ENCODE data around the gene BTBD8.
"Not testable (repeated sequence)": the region's sequence is repeated elsewhere in the genome, so short reads cannot be mapped to it uniquely, and the experiment has no call there.

Gene BTBD8

GRCh38 chr1:92080128-92080985, at the start of gene BTBD8:
TSS of gene BTBD8 (plus strand) at chr1:92080345. CDS start at chr1:92080572, 227 bp downstream.
- peak; percentile 69 for DNase-seq (ENCODE audit: low read depth)

- DNase-seq (ENCODE audit: low read depth) = no peak
Observed at GRCh38 chr1:92030656-92031107, 49.5 kb upstream of the BTBD8 start.

GRCh38 chr1:92031281-92032110, 48.6 kb upstream of the BTBD8 start:
- no peak for DNase-seq (ENCODE audit: low read depth)

GRCh38 chr1:92037400-92037799, 42.7 kb upstream of the BTBD8 start:
- DNase-seq (ENCODE audit: low read depth) = no peak

- DNase-seq (ENCODE audit: low read depth) = no peak
Observed at GRCh38 chr1:92038695-92039346, 41.3 kb upstream of the BTBD8 start.

- no peak for DNase-seq (ENCODE audit: low read depth)
Observed at GRCh38 chr1:92040971-92041370, 39.2 kb upstream of the BTBD8 start.

- DNase-seq (ENCODE audit: low read depth) = no peak
Observed at GRCh38 chr1:92043621-92044020, 36.5 kb upstream of the BTBD8 start.

- no peak for DNase-seq (ENCODE audit: low read depth)
Observed at GRCh38 chr1:92045766-92046495, 34.2 kb upstream of the BTBD8 start.

GRCh38 chr1:92051948-92052347, 28.2 kb upstream of the BTBD8 start:
- DNase-seq (ENCODE audit: low read depth) = no peak

- DNase-seq (ENCODE audit: low read depth) = no peak
Observed at GRCh38 chr1:92065042-92065441, 15.1 kb upstream of the BTBD8 start.

GRCh38 chr1:92066321-92066720, 13.8 kb upstream of the BTBD8 start:
- no peak for DNase-seq (ENCODE audit: low read depth)

GRCh38 chr1:92070892-92071291, 9.3 kb upstream of the BTBD8 start:
- DNase-seq (ENCODE audit: low read depth) = no peak

GRCh38 chr1:92074446-92074845, 5.7 kb upstream of the BTBD8 start:
- DNase-seq (ENCODE audit: low read depth) = not testable (repeated sequence)

- DNase-seq (ENCODE audit: low read depth) = no peak
Observed at GRCh38 chr1:92075311-92075710, 4.8 kb upstream of the BTBD8 start, which contains the start of gene SETSIP. TSS of gene SETSIP (minus strand) at chr1:92075411. CDS start at chr1:92075411, 0 bp downstream.

- DNase-seq (ENCODE audit: low read depth) = no peak
Observed at GRCh38 chr1:92076363-92076762, 3.8 kb upstream of the BTBD8 start.

- not testable (repeated sequence) for DNase-seq (ENCODE audit: low read depth)
Observed at GRCh38 chr1:92078077-92078476, 2.1 kb upstream of the BTBD8 start.

- no peak for DNase-seq (ENCODE audit: low read depth)
Observed at GRCh38 chr1:92079441-92079840, 704 bp upstream of the BTBD8 start.

- no peak for DNase-seq (ENCODE audit: low read depth)
Observed at GRCh38 chr1:92081031-92081430, 886 bp downstream of the BTBD8 start.

- no peak for DNase-seq (ENCODE audit: low read depth)
Observed at GRCh38 chr1:92084651-92085050, 4.5 kb downstream of the BTBD8 start.

- DNase-seq (ENCODE audit: low read depth) = no peak
Observed at GRCh38 chr1:92085727-92086126, 5.6 kb downstream of the BTBD8 start.

GRCh38 chr1:92087542-92087941, 7.4 kb downstream of the BTBD8 start:
- DNase-seq (ENCODE audit: low read depth) = no peak

- no peak for DNase-seq (ENCODE audit: low read depth)
Observed at GRCh38 chr1:92091625-92092024, 11.5 kb downstream of the BTBD8 start.
